HG03064 (cell line): ENCODE measurements around the gene PTPA.
"Not testable (repeated sequence)": the region's sequence is repeated elsewhere in the genome, so short reads cannot be mapped to it uniquely, and the experiment has no call there.

Source experiments
- ATAC-seq: cut with Tn5 transposase; IDR thresholded peaks from one replicate; pipeline ENCODE4 v1.9.1; 2021; ENCODE audit warnings: low read depth; ENCODE audit not compliant: unreplicated experiment

PTPA gene

DNA sequence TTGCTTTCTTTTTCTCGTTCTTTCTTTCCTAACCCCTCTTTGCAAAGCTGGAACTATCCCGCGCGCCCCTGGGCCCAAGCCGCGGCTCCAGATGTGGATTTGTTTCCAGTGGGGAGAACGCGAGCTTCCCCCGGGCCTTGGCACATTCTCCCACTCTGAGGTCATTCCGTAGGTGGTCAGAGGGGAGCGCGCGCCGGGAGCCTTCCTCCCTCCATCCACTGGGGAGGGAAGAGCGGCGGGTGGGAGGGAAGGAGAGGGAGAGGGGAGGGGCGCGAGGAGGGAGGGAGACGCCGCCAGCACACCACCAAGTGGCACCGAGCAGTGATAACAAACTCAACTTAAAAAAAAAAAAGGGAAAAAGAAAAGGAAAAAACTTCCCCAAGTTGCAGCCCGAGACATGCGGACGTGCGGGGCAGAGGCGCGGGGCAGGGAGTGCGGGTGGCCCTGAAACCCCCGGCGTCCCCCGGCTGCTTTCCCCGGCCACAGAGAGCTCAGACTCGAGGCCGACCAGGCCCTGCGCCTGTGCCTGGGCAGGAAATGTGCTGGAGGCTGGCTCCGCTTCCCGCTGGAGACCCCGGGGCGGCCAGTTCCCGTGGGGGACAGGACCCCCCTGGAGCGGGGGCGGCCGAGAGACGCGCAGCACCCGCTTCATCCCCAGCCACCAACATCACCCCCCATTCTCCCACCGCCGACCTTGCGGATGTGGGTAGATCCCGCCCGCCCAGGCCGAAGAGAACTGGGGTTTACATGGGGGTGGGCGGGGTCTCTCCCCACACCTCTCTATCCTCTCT lies 63.7 kb downstream of the PTPA start:
- no peak for ATAC-seq

DNA sequence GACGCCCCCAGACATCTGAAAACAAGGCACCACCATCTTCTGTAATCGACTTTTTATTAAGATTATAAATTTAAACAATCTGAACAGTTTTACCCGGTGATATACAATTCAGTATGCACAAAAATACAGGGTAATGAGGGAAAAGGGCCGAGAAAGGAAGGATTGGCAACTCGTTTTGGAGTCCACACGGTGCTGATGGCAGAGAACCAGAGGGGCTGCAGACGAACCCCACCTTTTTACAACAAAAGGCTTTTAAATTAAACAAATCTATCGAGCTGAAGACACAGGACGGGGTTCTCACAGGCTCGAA lies 64.3 kb downstream of the PTPA start:
- ATAC-seq: no peak

- no peak for ATAC-seq
These were observed 64.8 kb downstream of the PTPA start for GRCh38 chr9:129175825-129176633.

- ATAC-seq: no peak
These were observed 65.7 kb downstream of the PTPA start for GRCh38 chr9:129176701-129177442.

- peak; percentile 26 for ATAC-seq
These were observed 66.2 kb downstream of the PTPA start for GRCh38 chr9:129177443-129177790.

DNA sequence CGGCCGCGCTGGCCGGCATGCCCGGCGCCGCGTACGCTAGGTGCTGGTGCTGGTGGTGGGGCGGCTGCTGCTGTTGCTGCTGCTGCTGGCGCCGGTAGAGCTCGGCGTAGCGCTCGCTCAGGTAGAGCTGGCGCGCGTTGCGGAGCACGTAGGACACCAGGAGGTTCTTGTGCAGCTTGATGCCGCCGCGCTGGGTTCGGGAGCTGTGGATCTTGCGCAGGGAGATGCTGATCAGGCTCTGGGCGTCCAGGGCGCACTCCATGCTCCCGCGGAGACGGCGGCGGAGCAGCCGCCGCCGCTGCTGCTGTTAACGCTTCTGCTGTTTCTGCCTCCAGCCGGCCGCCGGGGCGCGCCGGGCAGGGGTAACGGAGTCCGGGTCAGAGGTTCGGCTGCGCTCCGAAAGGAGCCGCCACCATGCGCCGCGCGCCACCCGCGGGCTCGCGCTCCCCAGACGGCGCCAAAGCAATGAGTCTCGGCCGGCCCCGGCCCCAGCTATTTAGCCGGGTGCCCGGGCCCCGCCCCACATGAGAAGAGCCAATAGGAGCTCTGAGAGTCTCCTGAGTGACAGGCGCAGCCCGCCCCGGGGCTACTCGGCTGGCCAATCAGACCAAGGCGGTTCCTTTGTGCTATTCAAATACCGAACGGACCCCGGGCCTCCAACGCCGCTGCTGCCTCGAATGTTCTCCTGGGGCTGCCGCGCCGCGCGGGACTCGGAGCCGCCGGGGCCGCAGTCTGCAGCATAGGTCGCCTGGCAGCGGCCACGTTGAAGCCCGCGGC lies 66.8 kb downstream of the PTPA start, which contains the start of gene IER5L:
IER5L (minus strand) TSS at position 471 of the 777 bp plus-strand sequence; CDS start at position 262, 209 bp downstream.
- peak; percentile 66 for ATAC-seq

DNA sequence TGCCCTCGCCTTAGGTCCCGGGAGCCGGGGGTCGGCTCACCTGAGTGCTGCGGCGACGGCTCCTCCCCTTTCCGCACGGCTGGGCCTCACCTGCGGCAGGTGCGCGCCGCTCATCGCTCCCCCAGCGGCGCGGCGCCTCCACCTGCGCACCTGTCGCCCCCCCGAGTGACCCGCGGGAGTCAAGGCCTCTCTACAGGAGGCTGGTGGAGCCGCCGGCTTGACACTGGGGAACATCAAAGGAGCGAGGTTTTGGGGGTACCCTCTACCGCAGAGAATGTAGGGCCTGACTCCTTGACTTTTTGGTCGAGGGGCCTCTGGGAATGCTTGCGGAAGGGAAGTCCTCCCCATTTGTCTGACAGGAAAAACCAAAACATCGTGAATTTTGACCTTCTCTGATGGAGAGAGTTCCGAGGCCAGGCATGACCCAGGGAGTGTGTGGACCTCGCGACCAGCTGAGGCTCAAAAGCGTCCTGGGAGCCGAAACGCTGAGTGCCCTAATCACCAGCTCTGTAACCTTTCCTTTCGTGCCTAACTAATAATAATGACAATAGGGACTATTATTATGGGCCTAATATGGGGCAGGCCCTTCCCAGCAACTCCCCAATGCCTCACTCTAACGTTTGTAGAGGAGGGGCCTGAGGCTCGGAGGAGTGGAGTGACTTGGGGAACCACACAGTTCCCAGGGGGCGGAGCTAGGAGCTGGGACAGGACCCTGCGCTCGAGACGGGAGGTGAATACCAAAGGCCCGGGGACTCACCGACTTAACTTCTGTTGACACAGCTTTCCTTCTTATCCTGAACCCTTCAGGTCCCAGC lies 67.6 kb downstream of the PTPA start:
- ATAC-seq: no peak

- ATAC-seq: no peak
These were observed 70.0 kb downstream of the PTPA start for GRCh38 chr9:129181246-129181645.

DNA sequence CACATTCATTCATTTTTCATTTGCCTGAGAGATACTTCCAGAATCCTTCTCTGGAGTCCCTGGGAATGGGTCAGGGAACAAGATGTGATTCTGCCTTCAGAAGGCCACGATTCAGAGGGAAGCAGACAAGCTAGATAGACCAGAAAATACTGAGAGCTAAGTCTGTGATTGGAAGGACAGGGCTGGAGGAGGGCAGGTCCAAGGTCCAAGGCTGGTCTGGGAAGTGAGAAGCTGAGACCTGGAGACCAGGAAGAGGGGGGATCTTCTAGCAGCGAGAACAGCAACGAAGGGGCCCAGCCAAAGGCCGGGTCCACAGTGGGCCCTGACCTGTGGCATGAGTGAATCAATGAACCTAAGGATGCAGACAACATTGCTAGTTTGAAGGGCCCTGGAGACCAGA lies 70.9 kb downstream of the PTPA start:
- no peak for ATAC-seq

DNA sequence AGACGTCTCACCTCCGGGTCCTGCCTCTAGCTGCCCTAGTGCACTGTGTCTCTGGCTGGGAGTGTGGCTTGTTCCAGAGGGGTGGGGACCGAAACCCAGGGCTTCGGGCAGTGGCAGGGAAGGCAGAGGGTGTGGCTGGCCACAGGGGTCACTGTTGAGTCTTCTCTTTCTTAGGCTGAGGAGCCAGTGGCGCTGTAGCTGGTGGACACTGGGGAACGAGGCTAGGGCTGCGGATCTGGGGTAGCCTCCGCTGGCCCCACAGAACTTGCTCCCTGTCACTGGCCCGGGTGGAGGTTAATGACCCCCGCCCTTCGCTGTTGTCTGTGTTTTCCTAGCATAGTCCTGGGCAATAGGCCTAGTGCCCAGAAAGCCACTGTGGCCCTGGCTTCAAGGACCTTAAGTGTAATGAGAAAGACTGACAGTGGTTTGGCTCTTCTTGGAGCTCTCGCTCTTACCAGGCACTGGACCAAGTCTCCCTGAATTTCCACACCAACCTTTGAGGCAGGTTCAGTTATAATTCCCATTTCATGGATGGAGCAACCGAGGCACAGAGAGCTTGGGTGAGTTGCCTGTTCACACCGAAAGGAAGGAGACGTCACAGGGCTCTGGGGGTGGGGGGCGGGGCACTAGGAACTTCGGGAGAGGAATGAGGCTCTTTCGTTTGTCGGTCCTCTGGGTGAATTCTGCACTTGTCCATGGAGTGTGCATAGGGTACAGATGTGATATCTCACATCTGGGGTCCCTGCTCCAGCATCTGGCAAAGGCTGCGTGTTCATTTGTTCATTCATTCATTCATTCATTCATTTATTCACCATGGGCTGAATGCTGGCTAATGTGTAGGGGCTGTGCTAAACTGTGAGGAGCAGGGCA lies 71.6 kb downstream of the PTPA start:
- no peak for ATAC-seq

GRCh38 chr9:129183495-129184218 lies 72.4 kb downstream of the PTPA start:
- ATAC-seq: no peak

DNA sequence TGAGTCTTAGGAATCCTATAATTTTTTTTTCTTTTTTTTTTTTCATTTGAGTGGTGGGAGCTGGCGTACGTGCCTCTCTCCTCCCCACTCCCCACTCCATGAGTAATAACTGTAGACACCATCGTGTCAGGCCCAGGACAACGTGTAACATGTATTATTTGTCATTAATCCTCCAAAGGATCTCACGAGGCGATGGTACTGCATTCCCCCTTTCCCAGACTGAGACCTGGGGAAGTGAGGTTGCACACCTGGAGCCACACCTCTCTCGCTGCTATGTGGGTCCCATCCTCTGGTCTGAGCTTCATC lies 73.0 kb downstream of the PTPA start:
- no peak for ATAC-seq

GRCh38 chr9:129184596-129185122 lies 73.4 kb downstream of the PTPA start:
- no peak for ATAC-seq

DNA sequence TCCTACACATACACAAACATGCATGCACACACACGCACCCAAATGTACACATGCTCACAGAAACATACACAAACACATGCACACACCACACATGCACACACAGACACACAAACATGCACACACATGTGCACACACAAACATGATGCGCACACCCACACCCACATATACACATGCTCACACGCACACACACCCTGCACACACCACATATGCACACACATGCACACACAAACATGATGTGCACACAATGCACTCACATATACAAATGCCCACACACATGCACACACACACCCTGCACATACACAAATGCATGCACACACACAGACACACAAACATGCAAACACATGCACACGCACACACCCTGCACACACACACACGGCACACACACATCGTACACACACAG lies 74.2 kb downstream of the PTPA start:
- no peak for ATAC-seq

- no peak for ATAC-seq
These were observed 74.8 kb downstream of the PTPA start for GRCh38 chr9:129185991-129186390.

DNA sequence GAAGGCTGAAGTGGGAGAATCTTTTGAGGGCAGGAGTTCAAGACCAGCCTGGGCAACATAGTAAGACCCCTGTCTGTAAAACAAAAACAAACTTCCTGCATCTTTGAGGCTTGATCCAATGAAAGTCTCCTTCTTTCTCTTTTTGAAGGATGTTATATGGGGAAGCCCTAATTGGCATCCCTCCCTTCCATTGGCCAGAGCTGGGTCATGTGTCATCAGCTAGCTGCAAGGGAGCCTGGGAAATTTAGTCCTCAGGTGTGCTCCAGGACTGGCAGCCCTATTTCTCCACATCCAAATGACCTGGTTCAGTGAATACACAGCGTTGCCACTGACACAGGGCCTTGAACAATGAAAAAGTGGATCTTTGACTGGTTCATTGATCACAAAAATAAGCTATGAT lies 75.8 kb downstream of the PTPA start:
- ATAC-seq: no peak

GRCh38 chr9:129189971-129190370 lies 78.8 kb downstream of the PTPA start:
- ATAC-seq: not testable (repeated sequence)

DNA sequence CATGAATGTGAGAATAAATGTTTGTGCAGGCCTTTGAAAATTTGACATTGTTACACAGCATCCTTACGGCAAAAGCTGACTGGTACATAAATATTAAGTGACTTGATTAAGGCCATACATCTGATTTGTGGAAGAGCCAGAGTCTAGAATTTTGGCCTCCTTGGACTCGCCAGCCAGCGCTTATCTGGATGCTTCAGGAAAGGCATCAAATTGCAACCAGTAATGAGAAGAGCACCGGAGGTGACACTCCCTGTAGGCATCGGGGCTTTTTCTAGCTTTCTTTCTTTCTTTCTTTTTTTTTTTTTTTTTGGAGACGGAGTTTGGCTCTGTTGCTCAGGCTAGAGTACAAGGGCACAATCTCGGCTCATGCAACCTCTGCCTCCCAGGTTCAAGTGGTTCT lies 80.0 kb downstream of the PTPA start:
- ATAC-seq: no peak
